Stomach (tissue), 9 donors: ENCODE data around the gene EPC2. TPM values are rescaled to one million over a fixed set of nuclear protein-coding genes. Genes with fewer than 3 reads are reported as not detected.

Experiments used
- DNase-seq, 2 donors: peaks; one replicate each; pipeline versions ENCODE4 v3.0.0 to v3.0.0-alpha.2; 2013 to 2019
- H3K27ac ChIP-seq, 5 donors: fragments of 200-600 bp in 4 of 5; sonication (generic) in 4 of 5; one replicate each; pipeline ENCODE4 v1.5.1; 2013 to 2019; ENCODE audit warnings: mild to moderate bottlenecking in 1 of 5, moderate library complexity in 1 of 5
- H3K27me3 ChIP-seq, 3 donors: fragments of 200-600 bp; sonication (generic); one replicate each; pipeline ENCODE4 v1.5.1; 2017 to 2019; ENCODE audit warnings: mixed run types in 1 of 3
- H3K36me3 ChIP-seq, 4 donors: fragments of 200-600 bp; sonication (generic); 1 replicate in 3 of 4; 2 replicates in 1 of 4; pipeline ENCODE4 v1.5.1; 2016 to 2019
- H3K4me1 ChIP-seq, 4 donors: fragments of 200-600 bp; sonication (generic); one replicate each; pipeline ENCODE4 v1.5.1; 2016 to 2019
- H3K4me3 ChIP-seq, 4 donors: fragments of 200-600 bp; sonication (generic) in 3 of 4; one replicate each; pipeline ENCODE4 v1.5.1; 2016 to 2019; ENCODE audit warnings: mild to moderate bottlenecking in 1 of 4
- H3K9me3 ChIP-seq, 4 donors: fragments of 200-600 bp; sonication (generic); one replicate each; pipeline ENCODE4 v1.5.1; 2016 to 2019
- CTCF ChIP-seq, 7 experiments: fragments of 450-650 bp in 4 of 7; fragments of 200-600 bp in 3 of 7; sonication (generic) in 3 of 7; IDR thresholded peaks; one replicate each; pipeline ENCODE4 v1.5.1; 2016 to 2019; ENCODE audit warnings: antibody characterized with exemption in 7 of 7, control low read depth in 2 of 7, mild to moderate bottlenecking in 1 of 7
- EP300 ChIP-seq: sonication (generic); formaldehyde crosslinking; IDR thresholded peaks from one replicate; pipeline ENCODE4 v1.6.1; 2017; ENCODE audit warnings: antibody characterized with exemption
- POLR2A ChIP-seq, 4 donors: fragments of 450-650 bp; IDR thresholded peaks; one replicate each; pipeline ENCODE4 v1.6.1; 2016; ENCODE audit warnings: antibody characterized with exemption in 4 of 4, control low read depth in 2 of 4, mild to moderate bottlenecking in 1 of 4, moderate library complexity in 1 of 4
- POLR2AphosphoS5 ChIP-seq, 3 donors: sonication (generic); formaldehyde crosslinking; IDR thresholded peaks; one replicate each; pipeline ENCODE4 v1.6.1; 2016; ENCODE audit warnings: antibody characterized with exemption in 3 of 3
- whole genome bisulfite sequencing, 5 donors: extraction: QIAGEN DNeasy Blood & Tissue Kit in 3 of 5; methylation state at CpG; one replicate each; pipeline versions ENCODE4 v1.1.5 to v1.1.7; 2013 to 2018; 5-methylcytosine and 5-hydroxymethylcytosine counted together
- intact Hi-C: fragments of 100-400 bp; cut with DNase I; formaldehyde crosslinking; loops from one replicate; pipeline ENCODE4 v1.15.1; 2023; ENCODE audit warnings: low total_unique reads
- polyA plus RNA-seq, 3 donors: library from polyadenylated mRNA; stranded (reverse); fragments of 200-250 nt; gene quantifications; one replicate each; pipeline ENCODE4 v1.2.3, GENCODE V29; 2013
- total RNA-seq, 5 donors: library from RNA; depleted of rRNA; stranded (reverse); fragments of >200 nt; gene quantifications; one replicate each; pipeline versions ENCODE4 v1.1.0 to v1.2.3, GENCODE V29; 2014 to 2016
- donor health status: healthy with polysubstance abuse.
- donor health status: Bipolar disorder and iron deficiency.
- donor health status: healthy.

Gene EPC2
- total and polyA plus RNA-seq, 8 donors, result 0.87 to 42.2 (median 13.5) TPM

GRCh38 chr2:148696985-148697384 lies 52.4 kb downstream of the EPC2 start:
- intact Hi-C loops, result no loop called here
- DNase-seq, result no peak
- H3K27ac ChIP-seq, result no peak overlapping the region
- no peak overlapping the region for H3K4me3 ChIP-seq
- TF ChIP-seq CTCF (IDR thresholded peaks at IDR 0.05) (no peak), POLR2AphosphoS5 (IDR thresholded peaks at IDR 0.05) (no peak), POLR2A (IDR thresholded peaks at IDR 0.05) (no peak), EP300 (no peak)
- peaks cover 0 to 20% (median 0%) of the 10 kb centered on the region in 4 donors for H3K4me1 ChIP-seq
- H3K36me3 ChIP-seq, result peaks cover 0 to 34% (median 9%) of the 10 kb centered on the region in 4 donors
- 78 to 92% (median 88%) methylated on average over 2 of the region's 2 CpGs for WGBS, 5 donors
- H3K27me3 ChIP-seq, result no peaks in the 10 kb centered on the region
- H3K9me3 ChIP-seq, result peaks cover 0 to 21% (median 12%) of the 10 kb centered on the region in 4 donors

GRCh38 chr2:148699830-148700229 lies 55.3 kb downstream of the EPC2 start:
- intact Hi-C loops, result no loop called here
- H3K27me3 ChIP-seq, result no peaks in the 10 kb centered on the region
- peaks cover 0 to 21% (median 12%) of the 10 kb centered on the region in 4 donors for H3K9me3 ChIP-seq
- TF ChIP-seq POLR2AphosphoS5 (IDR thresholded peaks at IDR 0.05), result no peak
- TF ChIP-seq POLR2A (IDR thresholded peaks at IDR 0.05), result no peak
- TF ChIP-seq CTCF (IDR thresholded peaks at IDR 0.05), result no peak
- no peak for TF ChIP-seq EP300
- peaks cover 0 to 21% (median 9%) of the 10 kb centered on the region in 4 donors for H3K36me3 ChIP-seq
- no peak overlapping the region for H3K27ac ChIP-seq
- WGBS, 5 donors, result 82 to 98% (median 95%) methylated on average over 4 of the region's 4 CpGs
- H3K4me1 ChIP-seq, result peaks cover 0 to 6% (median 0%) of the 10 kb centered on the region in 4 donors
- H3K4me3 ChIP-seq, result no peak overlapping the region
- no peak for DNase-seq

- WGBS, 5 donors, result 95 to 98% (median 97%) methylated on average over 3 of the region's 3 CpGs
- no peak for TF ChIP-seq EP300
- no peak for TF ChIP-seq POLR2A (IDR thresholded peaks at IDR 0.05)
- TF ChIP-seq POLR2AphosphoS5 (IDR thresholded peaks at IDR 0.05), result no peak
- no peak for TF ChIP-seq CTCF (IDR thresholded peaks at IDR 0.05)
- Histone ChIP-seq H3K4me3 (no peak overlapping the region), H3K27me3 (no peaks in the 10 kb centered on the region), H3K27ac (no peak overlapping the region), H3K36me3 (peaks cover 0 to 30% (median 14%) of the 10 kb centered on the region in 4 donors), H3K9me3 (peaks cover 0 to 21% (median 12%) of the 10 kb centered on the region in 4 donors), H3K4me1 (no peaks in the 10 kb centered on the region)
- no peak for DNase-seq
- intact Hi-C loops, result no loop called here
Measured at GRCh38 chr2:148701039-148701438, 56.5 kb downstream of the EPC2 start.

- H3K36me3 ChIP-seq, result peaks cover 0 to 30% (median 14%) of the 10 kb centered on the region in 4 donors
- intact Hi-C loops, result no loop called here
- H3K27ac ChIP-seq, result no peak overlapping the region
- TF ChIP-seq POLR2A (IDR thresholded peaks at IDR 0.05), result no peak
- TF ChIP-seq CTCF (IDR thresholded peaks at IDR 0.05), result no peak
- TF ChIP-seq POLR2AphosphoS5 (IDR thresholded peaks at IDR 0.05), result no peak
- TF ChIP-seq EP300, result no peak
- peaks cover 0 to 21% (median 12%) of the 10 kb centered on the region in 4 donors for H3K9me3 ChIP-seq
- DNase-seq, result no peak
- H3K27me3 ChIP-seq, result no peaks in the 10 kb centered on the region
- no peak overlapping the region for H3K4me3 ChIP-seq
- H3K4me1 ChIP-seq, result no peaks in the 10 kb centered on the region
Measured at GRCh38 chr2:148701877-148702276, 57.3 kb downstream of the EPC2 start.
